Measurements from ENCODE around the gene PLEKHM3.
"Not testable (repeated sequence)": the region's sequence is repeated elsewhere in the genome, so short reads cannot be mapped to it uniquely, and the experiment has no call there.

GRCh38 chr2:207906495-207906894 is 118.8 kb downstream of the PLEKHM3 start:
- not testable (repeated sequence) for TF ChIP-seq CTCF (IDR thresholded peaks at IDR 0.05; ENCODE audit: insufficient read depth, low read length, poor library complexity, severe bottlenecking); EZH2phosphoT487 (conservative IDR thresholded peaks at IDR 0.05; ENCODE audit: low read length)
